Tibial nerve (tissue), 4 donors: Measurements from ENCODE around the gene RELB. TPM values are rescaled to one million over a fixed set of nuclear protein-coding genes. Genes with fewer than 3 reads are reported as not detected.

ENCODE experiments used
- DNase-seq, 2 donors: peaks; one replicate each; pipeline ENCODE4 v3.0.0-alpha.2; 2019; ENCODE audit warnings: low spot score in 2 of 2
- H3K27ac ChIP-seq, 4 donors: fragments of 200-600 bp; sonication (generic) in 3 of 4; one replicate each; pipeline ENCODE4 v1.5.1; 2017 to 2019; ENCODE audit warnings: mild to moderate bottlenecking in 1 of 4
- H3K27me3 ChIP-seq, 2 donors: fragments of 200-600 bp; sonication (generic) in 1 of 2; one replicate each; pipeline versions ENCODE4 v1.5.1 to v1.6.0; 2017 to 2019
- H3K36me3 ChIP-seq, 3 donors: fragments of 200-600 bp; sonication (generic); one replicate each; pipeline ENCODE4 v1.5.1; 2018 to 2019
- H3K4me1 ChIP-seq, 4 donors: fragments of 200-600 bp; sonication (generic) in 3 of 4; one replicate each; pipeline ENCODE4 v1.5.1; 2017 to 2019
- H3K4me3 ChIP-seq, 4 donors: fragments of 200-600 bp; sonication (generic) in 3 of 4; one replicate each; pipeline ENCODE4 v1.5.1; 2017 to 2019; ENCODE audit warnings: mild to moderate bottlenecking in 1 of 4, moderate library complexity in 1 of 4
- H3K9me3 ChIP-seq, 4 donors: fragments of 200-600 bp; sonication (generic) in 3 of 4; one replicate each; pipeline ENCODE4 v1.5.1; 2017 to 2019
- CTCF ChIP-seq, 5 experiments: fragments of 200-600 bp in 3 of 5; fragments of 450-650 bp in 2 of 5; sonication (generic) in 3 of 5; IDR thresholded peaks; one replicate each; pipeline ENCODE4 v1.5.1; 2016 to 2019; ENCODE audit warnings: antibody characterized with exemption in 5 of 5, mild to moderate bottlenecking in 3 of 5, moderate library complexity in 2 of 5
- EP300 ChIP-seq, 2 donors: sonication (generic); formaldehyde crosslinking; IDR thresholded peaks; one replicate each; pipeline ENCODE4 v1.6.1; 2017; ENCODE audit warnings: antibody characterized with exemption in 2 of 2, mild to moderate bottlenecking in 1 of 2
- POLR2A ChIP-seq, 2 donors: fragments of 450-650 bp; IDR thresholded peaks; one replicate each; pipeline ENCODE4 v1.6.1; 2017; ENCODE audit warnings: antibody characterized with exemption in 2 of 2, mild to moderate bottlenecking in 2 of 2, moderate library complexity in 2 of 2
- WGBS, 2 donors: methylation state at CpG; one replicate each; pipeline ENCODE4 v1.1.5; 2018; 5-methylcytosine and 5-hydroxymethylcytosine counted together
- total RNA-seq, 4 donors: library from RNA; depleted of rRNA; stranded (reverse); fragments of >200 nt; gene quantifications; one replicate each; pipeline ENCODE4 v1.1.0, GENCODE V29; 2016

Gene RELB
- total RNA-seq, 4 donors from 2014 or later = 4.2 to 14.9 (median 9.9) TPM

GRCh38 chr19:45023048-45023447, 21.8 kb downstream of the RELB start:
- WGBS, 2 donors = 95 to 96% methylated on average over 4 of the region's 4 CpGs

GRCh38 chr19:45025264-45025663, 24.0 kb downstream of the RELB start:
- DNase-seq = no peak
- no peak overlapping the region for H3K27ac ChIP-seq
- no peaks in the 10 kb centered on the region for H3K4me1 ChIP-seq
- TF ChIP-seq CTCF (IDR thresholded peaks at IDR 0.05) (no peak), EP300 (IDR thresholded peaks at IDR 0.05) (no peak), POLR2A (IDR thresholded peaks at IDR 0.05) (no peak)
- WGBS, 2 donors = 91 to 93% methylated on average over 9 of the region's 9 CpGs
- no peaks in the 10 kb centered on the region for H3K9me3 ChIP-seq
- H3K4me3 ChIP-seq = no peak overlapping the region
- no peaks in the 10 kb centered on the region for H3K27me3 ChIP-seq
- H3K36me3 ChIP-seq = peaks cover 0 to 67% (median 0%) of the 10 kb centered on the region in 3 donors

More at GRCh38 chr19:45023048-45023447, 21.8 kb downstream of the RELB start:
- H3K4me1 ChIP-seq = no peaks in the 10 kb centered on the region
- H3K4me3 ChIP-seq = no peak overlapping the region
- TF ChIP-seq EP300 (IDR thresholded peaks at IDR 0.05) (no peak), CTCF (IDR thresholded peaks at IDR 0.05) (no peak), POLR2A (IDR thresholded peaks at IDR 0.05) (no peak)
- H3K36me3 ChIP-seq = peaks cover 0 to 64% (median 0%) of the 10 kb centered on the region in 3 donors
- H3K27me3 ChIP-seq = no peaks in the 10 kb centered on the region
- no peak overlapping the region for H3K27ac ChIP-seq
- H3K9me3 ChIP-seq = no peaks in the 10 kb centered on the region
- no peak for DNase-seq

- no peak for TF ChIP-seq EP300 (IDR thresholded peaks at IDR 0.05)
- TF ChIP-seq POLR2A (IDR thresholded peaks at IDR 0.05) = no peak
- TF ChIP-seq CTCF (IDR thresholded peaks at IDR 0.05) = no peak
- Histone ChIP-seq H3K4me3 (no peak overlapping the region), H3K27me3 (no peaks in the 10 kb centered on the region), H3K4me1 (no peaks in the 10 kb centered on the region), H3K36me3 (peaks cover 0 to 80% (median 7%) of the 10 kb centered on the region in 3 donors), H3K27ac (no peak overlapping the region), H3K9me3 (no peaks in the 10 kb centered on the region)
- 93 to 98% methylated on average over 2 of the region's 2 CpGs for WGBS, 2 donors
- DNase-seq = no peak
Measured at GRCh38 chr19:45027371-45027770, 26.1 kb downstream of the RELB start.

GRCh38 chr19:45030825-45031224, 29.6 kb downstream of the RELB start:
- 94 to 99% methylated on average over 6 of the region's 6 CpGs for whole genome bisulfite sequencing, 2 donors
- Histone ChIP-seq H3K4me3 (no peak overlapping the region), H3K27me3 (no peaks in the 10 kb centered on the region), H3K36me3 (peaks cover 0 to 97% (median 11%) of the 10 kb centered on the region in 3 donors), H3K4me1 (no peaks in the 10 kb centered on the region), H3K9me3 (peaks cover 0 to 3% (median 0%) of the 10 kb centered on the region in 4 donors), H3K27ac (no peak overlapping the region)
- TF ChIP-seq EP300 (IDR thresholded peaks at IDR 0.05) (no peak), CTCF (IDR thresholded peaks at IDR 0.05) (no peak), POLR2A (IDR thresholded peaks at IDR 0.05) (no peak)
- DNase-seq = no peak

GRCh38 chr19:45032421-45032820, 31.2 kb downstream of the RELB start:
- H3K9me3 ChIP-seq = peaks cover 0 to 3% (median 0%) of the 10 kb centered on the region in 4 donors
- H3K4me1 ChIP-seq = no peaks in the 10 kb centered on the region
- WGBS, 2 donors = 76 to 87% methylated on average over 12 to 18 of the region's 18 CpGs
- H3K27me3 ChIP-seq = no peaks in the 10 kb centered on the region
- no peak for TF ChIP-seq POLR2A (IDR thresholded peaks at IDR 0.05)
- no peak for TF ChIP-seq CTCF (IDR thresholded peaks at IDR 0.05)
- no peak for TF ChIP-seq EP300 (IDR thresholded peaks at IDR 0.05)
- no peak for DNase-seq
- H3K27ac ChIP-seq = no peak overlapping the region
- H3K36me3 ChIP-seq = peaks cover 0 to 93% (median 14%) of the 10 kb centered on the region in 3 donors
- H3K4me3 ChIP-seq = no peak overlapping the region
